Gastrocnemius medialis (tissue), 4 donors: ENCODE data around the gene KLRC2.
"Not testable (repeated sequence)": the region's sequence is repeated elsewhere in the genome, so short reads cannot be mapped to it uniquely, and the experiment has no call there.

Source experiments
- CTCF ChIP-seq, 5 experiments: fragments of 450-650 bp in 3 of 5; fragments of 200-600 bp in 2 of 5; sonication (generic) in 2 of 5; IDR thresholded peaks in 4 of 5; conservative IDR thresholded peaks in 1 of 5; 1 replicate in 4 of 5; 2 replicates in 1 of 5; pipeline ENCODE4 v1.5.1; 2016 to 2019; ENCODE audit warnings: antibody characterized with exemption in 5 of 5, mild to moderate bottlenecking in 3 of 5, moderate library complexity in 3 of 5
- POLR2A ChIP-seq, 2 donors: fragments of 450-650 bp; IDR thresholded peaks; one replicate each; pipeline ENCODE4 v1.6.1; 2017; ENCODE audit warnings: antibody characterized with exemption in 2 of 2, mild to moderate bottlenecking in 2 of 2, moderate library complexity in 2 of 2

DNA sequence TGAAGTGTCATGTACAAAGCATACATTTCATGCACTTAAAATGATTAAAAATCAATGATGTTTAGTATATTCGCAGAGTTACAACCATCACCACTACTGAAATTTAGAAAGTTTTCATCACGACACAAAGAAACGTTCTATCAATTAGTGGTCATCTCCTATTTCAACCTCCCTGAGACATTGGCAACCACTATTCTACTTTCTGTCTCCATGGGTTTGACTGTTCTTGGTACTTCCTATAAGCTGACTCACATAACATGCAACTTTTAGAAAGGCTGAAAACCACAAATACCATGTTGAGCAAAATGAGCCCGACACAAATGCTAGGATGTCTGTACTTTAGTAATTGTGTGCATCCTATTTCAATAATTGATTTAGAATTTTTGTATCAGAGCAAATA, 5.2 kb downstream of the KLRC2 start:
- not testable (repeated sequence) for TF ChIP-seq CTCF (IDR thresholded peaks at IDR 0.05 in 4 of 5, conservative IDR thresholded peaks at IDR 0.05 in 1 of 5); POLR2A (IDR thresholded peaks at IDR 0.05)
